HEK293 (cell line): ENCODE measurements around the gene CADM4.
A peak's percentile ranks its signal among the peaks of the same experiment; 100 is the strongest.

ENCODE experiments used
- CTCF ChIA-PET: fragments of 350-600 bp; formaldehyde crosslinking; extraction: SDS; loops from one replicate; lab custom pipeline; 2021; ENCODE audit warnings: antibody characterized with exemption; lab: Yijun Ruan, JAX
- POLR2A ChIA-PET: fragments of 300-600 bp; formaldehyde crosslinking; extraction: SDS; loops from one replicate; lab custom pipeline; 2020; ENCODE audit warnings: antibody characterized with exemption, inconsistent platforms; lab: Yijun Ruan, JAX
- H3K27ac ChIP-seq: fragments of 200-500 bp; sonication (Bioruptor generic); 2 replicates; pipeline ENCODE4 v1.5.1; 2014; ENCODE audit warnings: low read depth, low read length, control low read depth, inconsistent platforms; ENCODE audit errors: extremely low read depth
- H3K36me3 ChIP-seq, 2 experiments: fragments of 200-500 bp in 1 of 2; sonication (Bioruptor generic) in 1 of 2; 1 replicate in 1 of 2; 2 replicates in 1 of 2; pipeline ENCODE4 v1.5.1; 2014 to 2017; ENCODE audit warnings: inconsistent platforms in 2 of 2, low read length in 2 of 2; ENCODE audit not compliant: control insufficient read depth in 2 of 2, insufficient read depth in 1 of 2
- H3K4me1 ChIP-seq: fragments of 200-500 bp; sonication (Bioruptor generic); 2 replicates; pipeline ENCODE4 v1.5.1; 2014; ENCODE audit warnings: mild to moderate bottlenecking, low read length, inconsistent platforms; ENCODE audit not compliant: control insufficient read depth, insufficient read depth
- H3K4me3 ChIP-seq: 2 replicates; pipeline ENCODE4 v1.5.1; 2011; ENCODE audit warnings: low read depth, mild to moderate bottlenecking, control low read depth, low read length, moderate library complexity
- H3K9me3 ChIP-seq: fragments of 200-500 bp; sonication (Bioruptor generic); 2 replicates; pipeline ENCODE4 v1.5.1; 2014; ENCODE audit warnings: low read depth, low read length, inconsistent platforms; ENCODE audit not compliant: control insufficient read depth, insufficient read depth
- EGR2 ChIP-seq: fragments of 450-650 bp; formaldehyde crosslinking; IDR thresholded peaks from 2 replicates; pipeline ENCODE4 v1.5.1; 2016; ENCODE audit warnings: low read depth, missing biosample characterization, missing genetic modification characterization
- ELK4 ChIP-seq: IDR thresholded peaks from 2 replicates; pipeline ENCODE4 v1.6.1; 2011; ENCODE audit warnings: mild to moderate bottlenecking, low read depth, low read length, borderline replicate concordance
- GLIS1 ChIP-seq: fragments of 450-650 bp; formaldehyde crosslinking; IDR thresholded peaks from 2 replicates; pipeline ENCODE4 v1.5.1; 2016; ENCODE audit warnings: missing biosample characterization, missing genetic modification characterization
- GLIS2 ChIP-seq: fragments of 450-650 bp; formaldehyde crosslinking; IDR thresholded peaks from 2 replicates; pipeline ENCODE4 v1.5.1; 2016; ENCODE audit warnings: missing biosample characterization, missing genetic modification characterization
- REST ChIP-seq: fragments of 450-650 bp; formaldehyde crosslinking; IDR thresholded peaks from 2 replicates; pipeline ENCODE4 v1.5.1; 2016; ENCODE audit warnings: missing biosample characterization, missing genetic modification characterization
- ZBTB10 ChIP-seq: fragments of 450-650 bp; formaldehyde crosslinking; IDR thresholded peaks from 2 replicates; pipeline ENCODE4 v1.5.1; 2016; ENCODE audit warnings: missing biosample characterization, missing genetic modification characterization
- ZBTB26 ChIP-seq: fragments of 450-650 bp; formaldehyde crosslinking; optimal IDR thresholded peaks from 2 replicates; pipeline ENCODE3; 2016; ENCODE audit warnings: missing biosample characterization, mild to moderate bottlenecking, missing genetic modification characterization
- ZBTB44 ChIP-seq: fragments of 450-650 bp; IDR thresholded peaks from 2 replicates; pipeline ENCODE4 v1.5.1; 2018; ENCODE audit warnings: missing biosample characterization, mild to moderate bottlenecking, missing genetic modification characterization
- ZIC2 ChIP-seq: fragments of 450-650 bp; formaldehyde crosslinking; IDR thresholded peaks from 2 replicates; pipeline ENCODE4 v1.5.1; 2016; ENCODE audit warnings: missing biosample characterization, missing genetic modification characterization
- ZNF10 ChIP-seq: fragments of 450-650 bp; formaldehyde crosslinking; IDR thresholded peaks from 2 replicates; pipeline ENCODE4 v1.5.1; 2017; ENCODE audit warnings: missing biosample characterization, missing genetic modification characterization
- ZNF157 ChIP-seq: fragments of 450-650 bp; formaldehyde crosslinking; IDR thresholded peaks from 2 replicates; pipeline ENCODE4 v1.5.1; 2016; ENCODE audit warnings: missing biosample characterization, missing genetic modification characterization
- ZNF274 ChIP-seq, 2 experiments: fragments of 200-500 bp in 1 of 2; fragments of 450-650 bp in 1 of 2; sonication (Bioruptor generic) in 1 of 2; formaldehyde crosslinking in 1 of 2; IDR thresholded peaks; 2 replicates each; pipeline versions ENCODE4 v1.5.1 to v1.6.1; 2014 to 2016; ENCODE audit warnings: borderline replicate concordance in 1 of 2, inconsistent platforms in 1 of 2, low read length in 1 of 2, missing biosample characterization in 1 of 2, missing genetic modification characterization in 1 of 2
- ZNF335 ChIP-seq: fragments of 450-650 bp; formaldehyde crosslinking; conservative IDR thresholded peaks from 2 replicates; pipeline ENCODE4 v1.5.1; 2016; ENCODE audit warnings: missing biosample characterization, missing genetic modification characterization
- ZNF391 ChIP-seq: fragments of 450-650 bp; formaldehyde crosslinking; IDR thresholded peaks from 2 replicates; pipeline ENCODE4 v1.5.1; 2016; ENCODE audit warnings: low read depth, missing biosample characterization, missing genetic modification characterization, borderline replicate concordance
- ZNF473 ChIP-seq: fragments of 450-650 bp; formaldehyde crosslinking; IDR thresholded peaks from 2 replicates; pipeline ENCODE4 v1.5.1; 2017; ENCODE audit warnings: missing biosample characterization, missing genetic modification characterization
- ZNF513 ChIP-seq: fragments of 450-650 bp; IDR thresholded peaks from 2 replicates; pipeline ENCODE4 v1.5.1; 2018; ENCODE audit warnings: missing biosample characterization, missing genetic modification characterization
- ZNF645 ChIP-seq: fragments of 450-650 bp; formaldehyde crosslinking; IDR thresholded peaks from 2 replicates; pipeline ENCODE4; 2016; ENCODE audit warnings: missing biosample characterization, missing genetic modification characterization
- ZNF660 ChIP-seq: fragments of 450-650 bp; IDR thresholded peaks from 2 replicates; pipeline ENCODE4 v1.5.1; 2018; ENCODE audit warnings: missing biosample characterization, mild to moderate bottlenecking, missing genetic modification characterization
- ZNF664 ChIP-seq: fragments of 450-650 bp; formaldehyde crosslinking; IDR thresholded peaks from 2 replicates; pipeline ENCODE4 v1.5.1; 2016; ENCODE audit warnings: missing biosample characterization, missing genetic modification characterization

The CADM4 gene

GRCh38 chr19:43607238-43608205 is 32.1 kb downstream of the CADM4 start (continued):
- 0 out of 2 replicates have a peak, but pooled peaks have one; percentile 72 for TF ChIP-seq ZNF645 (tag by site-specific recombination)
- TF ChIP-seq ZIC2 = peak; percentile 37; the same call in 1 of the 2 replicates
- TF ChIP-seq ZBTB26 (tag by site-specific recombination) = no peak
- no peak for TF ChIP-seq ZNF10
- peak; percentile 91 for TF ChIP-seq ZNF513
- no peak for TF ChIP-seq ZBTB10 (tag by site-specific recombination)
- TF ChIP-seq ZNF274 (IDR thresholded peaks at IDR 0.05; ENCODE audit: low read length) = no peak
- TF ChIP-seq ZNF274 (tag by site-specific recombination; IDR thresholded peaks at IDR 0.05; ENCODE audit: borderline replicate concordance) = no peak
- 0 out of 2 replicates have a peak, but pooled peaks have one; percentile 9 for TF ChIP-seq ZNF391 (tag by site-specific recombination)
- peak; percentile 63 for TF ChIP-seq GLIS1 (tag by site-specific recombination)
- no peak for TF ChIP-seq ELK4
- 0 out of 2 replicates have a peak, but pooled peaks have one; percentile 38 for TF ChIP-seq EGR2 (tag by site-specific recombination)
- TF ChIP-seq, all 188 proteins: peak for 16

GRCh38 chr19:43606569-43607229 is 33.0 kb downstream of the CADM4 start:
- Histone ChIP-seq H3K4me1 (peaks cover 28% of the 10 kb centered on the region), H3K36me3 (peaks cover 43 to 75% of the 10 kb centered on the region in 2 experiments), H3K4me3 (no peak overlapping the region), H3K27ac (peak overlapping the region; percentile 58), H3K9me3 (no peaks in the 10 kb centered on the region)
- POLR2A ChIA-PET = interaction anchor here (1.1 to 3.4 kb wide), 3 partner anchors 8 to 12 kb away, joined by 4 to 19 read pairs (median 4); partner anchors contain the start of genes IRGQ and ZNF576
- CTCF ChIA-PET = interaction anchor here (1.0 to 3.1 kb wide), 5 partner anchors 45 to 139 kb away, joined by 3 to 11 read pairs (median 4); no protein-coding TSS in a partner anchor
- TF ChIP-seq ZNF157 = no peak; the same call in 1 of the 2 replicates
- TF ChIP-seq ZNF473 (tag by site-specific recombination) = no peak
- no peak for TF ChIP-seq REST
- TF ChIP-seq ZNF335 (tag by site-specific recombination) = 0 out of 2 replicates have a peak, but pooled peaks have one; percentile 9
- 0 out of 2 replicates have a peak, but pooled peaks have one; percentile 4 for TF ChIP-seq ZNF664 (tag by site-specific recombination)
- peak; percentile 25; the same call in 1 of the 2 replicates for TF ChIP-seq GLIS2 (tag by site-specific recombination)
- TF ChIP-seq ZNF660 (tag by site-specific recombination) = 0 out of 2 replicates have a peak, but pooled peaks have one; percentile 14
- peak; percentile 54 for TF ChIP-seq ZBTB44 (tag by site-specific recombination)
